Progenitor cell of endocrine pancreas (in vitro differentiated cells): ENCODE results near the gene NTHL1. TPM values are rescaled to one million over a fixed set of nuclear protein-coding genes. Genes with fewer than 3 reads are reported as not detected.

Experiments
- DNase-seq: peaks from one replicate; pipeline ENCODE4 v3.0.0; 2021; ENCODE audit warnings: low spot score; ENCODE audit not compliant: unreplicated experiment
- H3K27ac Mint-ChIP-seq: 2 replicates; pipeline ENCODE4 v1.8.0; 2021; ENCODE audit warnings: mild to moderate bottlenecking, moderate library complexity, mixed read lengths
- H3K27me3 Mint-ChIP-seq: 2 replicates; pipeline ENCODE4 v1.8.0; 2021; ENCODE audit warnings: mixed read lengths
- H3K36me3 Mint-ChIP-seq: 2 replicates; pipeline ENCODE4 v1.8.0; 2022; ENCODE audit warnings: mixed read lengths; ENCODE audit not compliant: insufficient read depth
- H3K4me1 Mint-ChIP-seq: 2 replicates; pipeline ENCODE4 v1.8.0; 2021; ENCODE audit warnings: low read depth, mixed read lengths
- H3K4me3 Mint-ChIP-seq: 2 replicates; pipeline ENCODE4 v1.8.0; 2021; ENCODE audit warnings: low read depth, mild to moderate bottlenecking, moderate library complexity, mixed read lengths
- H3K9me3 Mint-ChIP-seq: 2 replicates; pipeline ENCODE4 v1.8.0; 2021; ENCODE audit warnings: low read depth, mixed read lengths
- CTCF ChIP-seq: fragments of 200-600 bp; sonication (generic); IDR thresholded peaks from one replicate; pipeline ENCODE4 v1.5.0; 2021; ENCODE audit warnings: antibody characterized with exemption, mild to moderate bottlenecking; ENCODE audit not compliant: unreplicated experiment
- total RNA-seq: library from RNA; stranded (reverse); gene quantifications from 2 replicates; pipeline ENCODE4 v1.2.1, GENCODE V29; 2021

Gene NTHL1
- total RNA-seq, 1 donor from 2014 or later: 28.1 TPM

DNA sequence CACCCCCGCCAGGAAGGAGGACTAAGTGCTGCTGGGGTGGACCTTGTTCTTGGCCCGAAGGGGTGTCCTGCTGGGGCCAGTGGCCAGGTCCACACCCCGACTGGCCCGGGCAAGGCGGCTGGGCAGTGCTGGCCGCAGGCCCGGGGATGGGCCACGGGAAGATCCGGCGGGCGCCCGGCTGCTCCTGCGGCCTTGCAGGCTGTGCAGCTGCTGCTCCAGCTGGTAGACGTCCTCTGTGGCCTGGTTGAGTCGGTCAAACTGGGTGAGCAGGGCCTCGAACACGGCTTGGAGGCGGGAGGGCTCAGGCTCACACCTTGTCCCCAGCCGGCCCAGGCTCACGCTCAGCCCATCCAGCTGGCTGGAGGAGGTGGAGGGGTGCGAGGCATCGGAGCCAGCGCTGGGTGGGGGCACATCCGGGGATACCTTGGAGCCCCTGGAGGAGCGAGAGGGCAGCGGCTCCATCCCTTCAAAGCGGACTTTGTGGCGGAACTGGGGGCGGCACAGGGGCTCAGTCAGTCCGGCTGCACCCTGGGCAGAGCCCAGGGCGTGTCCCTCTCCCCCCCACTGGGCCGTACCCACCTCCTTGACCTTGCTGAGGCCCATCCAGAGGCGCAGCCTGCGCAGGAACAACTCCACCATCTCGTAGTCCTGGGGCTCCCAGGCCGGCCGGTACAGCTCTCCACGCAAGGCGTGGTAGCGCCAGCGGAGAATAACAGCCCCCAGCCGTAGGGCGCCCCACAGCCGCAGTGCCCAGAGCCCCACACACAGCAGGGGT lies 42.3 kb upstream of the NTHL1 start:
- no peak overlapping the region for H3K4me3 Mint-ChIP-seq
- no peaks in the 10 kb centered on the region for H3K27me3 Mint-ChIP-seq
- H3K4me1 Mint-ChIP-seq: no peaks in the 10 kb centered on the region
- DNase-seq: no peak
- no peak for TF ChIP-seq CTCF
- no peak overlapping the region for H3K27ac Mint-ChIP-seq
- H3K36me3 Mint-ChIP-seq: no peaks in the 10 kb centered on the region
- H3K9me3 Mint-ChIP-seq: no peaks in the 10 kb centered on the region

DNA sequence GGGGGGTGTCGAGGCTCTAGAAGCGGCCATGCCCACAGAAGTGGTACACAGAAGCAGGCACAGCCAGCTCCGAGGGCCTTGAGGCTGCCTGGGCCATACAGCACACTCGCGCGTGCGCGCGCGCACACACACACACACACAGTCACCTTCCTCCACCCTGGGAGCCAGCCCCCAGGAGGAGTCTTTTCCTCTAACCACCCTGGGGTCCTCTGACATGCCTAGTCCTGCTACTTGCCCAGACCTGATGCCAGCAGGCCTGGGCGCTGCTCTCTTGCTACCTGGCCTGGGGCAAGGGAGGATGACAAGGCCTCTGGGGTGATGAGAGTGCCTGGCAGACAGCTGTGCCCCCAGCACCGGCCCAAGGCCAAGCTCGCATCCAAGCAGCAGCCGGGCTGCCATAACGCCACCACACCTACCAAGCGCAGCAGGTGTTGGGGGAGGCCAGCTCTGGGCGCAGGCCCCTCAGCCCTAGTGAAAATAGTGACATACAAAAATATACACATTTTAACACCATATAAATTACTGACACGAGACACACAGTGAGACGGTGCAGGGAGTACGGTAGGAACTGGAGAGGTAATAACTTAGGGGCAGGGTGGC lies 41.2 kb upstream of the NTHL1 start:
- H3K9me3 Mint-ChIP-seq: no peaks in the 10 kb centered on the region
- TF ChIP-seq CTCF: no peak
- H3K36me3 Mint-ChIP-seq: no peaks in the 10 kb centered on the region
- no peak for DNase-seq
- no peak overlapping the region for H3K27ac Mint-ChIP-seq
- H3K4me1 Mint-ChIP-seq: no peaks in the 10 kb centered on the region
- H3K4me3 Mint-ChIP-seq: no peak overlapping the region
- H3K27me3 Mint-ChIP-seq: no peaks in the 10 kb centered on the region

DNA sequence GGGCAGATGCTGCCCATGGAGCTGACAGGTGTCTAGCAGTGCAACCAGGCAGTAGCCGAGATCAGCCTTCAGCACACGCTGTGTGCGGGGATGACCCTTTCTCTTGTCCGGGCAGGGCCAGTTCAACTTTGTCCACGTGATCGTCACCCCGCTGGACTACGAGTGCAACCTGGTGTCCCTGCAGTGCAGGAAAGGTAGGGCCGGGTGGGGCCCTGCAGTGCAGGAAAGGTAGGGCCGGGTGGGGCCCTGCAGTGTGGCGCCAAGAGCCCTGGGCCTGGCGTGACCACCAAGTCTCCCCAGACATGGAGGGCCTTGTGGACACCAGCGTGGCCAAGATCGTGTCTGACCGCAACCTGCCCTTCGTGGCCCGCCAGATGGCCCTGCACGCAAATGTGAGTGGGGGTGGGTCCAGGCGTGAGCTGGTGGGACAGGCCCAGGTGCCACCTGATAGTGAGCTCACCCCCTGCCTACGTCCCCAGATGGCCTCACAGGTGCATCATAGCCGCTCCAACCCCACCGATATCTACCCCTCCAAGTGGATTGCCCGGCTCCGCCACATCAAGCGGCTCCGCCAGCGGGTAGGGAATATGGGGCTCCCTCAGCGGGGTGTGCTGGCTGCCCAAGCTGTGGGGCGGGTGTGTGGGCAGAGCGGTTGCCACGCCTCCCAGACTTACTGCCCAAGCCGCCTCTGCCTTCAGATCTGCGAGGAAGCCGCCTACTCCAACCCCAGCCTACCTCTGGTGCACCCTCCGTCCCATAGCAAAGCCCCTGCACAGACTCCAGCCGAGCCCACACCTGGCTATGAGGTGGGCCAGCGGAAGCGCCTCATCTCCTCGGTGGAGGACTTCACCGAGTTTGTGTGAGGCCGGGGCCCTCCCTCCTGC lies 40.4 kb upstream of the NTHL1 start:
- peaks cover under 1% of the 10 kb centered on the region for H3K36me3 Mint-ChIP-seq
- H3K27me3 Mint-ChIP-seq: no peaks in the 10 kb centered on the region
- no peak for TF ChIP-seq CTCF
- no peak overlapping the region for H3K27ac Mint-ChIP-seq
- no peak for DNase-seq
- no peak overlapping the region for H3K4me3 Mint-ChIP-seq
- H3K4me1 Mint-ChIP-seq: no peaks in the 10 kb centered on the region
- no peaks in the 10 kb centered on the region for H3K9me3 Mint-ChIP-seq

GRCh38 chr16:2086812-2087747 lies 39.4 kb upstream of the NTHL1 start:
- no peak overlapping the region for H3K4me3 Mint-ChIP-seq
- no peak for TF ChIP-seq CTCF
- H3K36me3 Mint-ChIP-seq: peaks cover 1% of the 10 kb centered on the region
- no peak overlapping the region for H3K27ac Mint-ChIP-seq
- no peaks in the 10 kb centered on the region for H3K27me3 Mint-ChIP-seq
- DNase-seq: no peak
- no peaks in the 10 kb centered on the region for H3K4me1 Mint-ChIP-seq
- H3K9me3 Mint-ChIP-seq: no peaks in the 10 kb centered on the region
